Stimulated activated naive CD4-positive, alpha-beta T cell (primary cell): ENCODE measurements around the gene ULK1.
"Not testable (repeated sequence)": the region's sequence is repeated elsewhere in the genome, so short reads cannot be mapped to it uniquely, and the experiment has no call there.

Experiments used
- DNase-seq, 6 experiments: peaks; one replicate each; lab custom pipeline; 2025; lab: John Stamatoyannopoulos, UW

The ULK1 gene

GRCh38 chr12:131943389-131943788, 49.0 kb downstream of the ULK1 start:
- no peak for DNase-seq

GRCh38 chr12:131943876-131944275, 49.5 kb downstream of the ULK1 start:
- DNase-seq: no peak

GRCh38 chr12:131944601-131945251, 50.3 kb downstream of the ULK1 start:
- no peak for DNase-seq

GRCh38 chr12:131946757-131947156, 52.3 kb downstream of the ULK1 start:
- DNase-seq: no peak

DNA sequence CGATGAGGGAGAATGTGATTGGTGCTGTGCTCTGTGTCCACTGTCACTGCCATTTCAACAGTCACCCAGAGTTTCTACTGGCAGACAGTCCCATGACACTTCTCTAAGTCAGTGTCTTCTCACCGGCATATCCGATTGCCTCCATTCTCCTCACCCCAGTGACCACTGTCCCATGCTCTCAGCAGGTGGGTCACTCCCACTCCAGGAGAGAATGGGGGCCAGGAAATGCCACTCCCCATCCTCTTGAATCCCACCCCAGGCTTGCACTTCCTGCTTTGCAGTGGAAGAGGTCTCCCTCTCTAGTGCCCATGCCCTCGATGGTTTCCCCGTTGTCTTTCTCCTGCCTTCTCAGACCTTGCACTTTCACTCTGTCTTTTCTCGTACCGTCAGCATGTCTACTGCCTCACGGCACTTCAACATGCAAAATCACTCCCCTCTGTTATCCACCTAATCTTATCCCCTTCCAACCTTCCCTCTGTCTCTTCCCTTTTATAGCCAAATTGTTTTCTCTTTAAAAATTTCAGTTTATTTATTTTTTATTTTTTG, 53.1 kb downstream of the ULK1 start:
- peak in 1 of 6 experiments; percentile 3 for DNase-seq

- DNase-seq: peak in 1 of 6 experiments; percentile 31
These were observed 53.8 kb downstream of the ULK1 start for GRCh38 chr12:131948166-131948712.

GRCh38 chr12:131948713-131949430, 54.5 kb downstream of the ULK1 start:
- peak in 1 of 6 experiments; percentile 44 for DNase-seq

GRCh38 chr12:131949431-131950181, 55.2 kb downstream of the ULK1 start, which contains the start of gene EP400:
Gene EP400, plus strand, starts transcription at chr12:131949942. Its CDS starts 10,678 bp downstream, at chr12:131960620.
- DNase-seq: peak; percentile 79 to 92 (median 88)

- DNase-seq: peak in 4 of 6 experiments; percentile 27 to 52 (median 48)
These were observed 55.9 kb downstream of the ULK1 start for GRCh38 chr12:131950182-131950913.

GRCh38 chr12:131953810-131954209, 59.4 kb downstream of the ULK1 start:
- not testable (repeated sequence) for DNase-seq

DNA sequence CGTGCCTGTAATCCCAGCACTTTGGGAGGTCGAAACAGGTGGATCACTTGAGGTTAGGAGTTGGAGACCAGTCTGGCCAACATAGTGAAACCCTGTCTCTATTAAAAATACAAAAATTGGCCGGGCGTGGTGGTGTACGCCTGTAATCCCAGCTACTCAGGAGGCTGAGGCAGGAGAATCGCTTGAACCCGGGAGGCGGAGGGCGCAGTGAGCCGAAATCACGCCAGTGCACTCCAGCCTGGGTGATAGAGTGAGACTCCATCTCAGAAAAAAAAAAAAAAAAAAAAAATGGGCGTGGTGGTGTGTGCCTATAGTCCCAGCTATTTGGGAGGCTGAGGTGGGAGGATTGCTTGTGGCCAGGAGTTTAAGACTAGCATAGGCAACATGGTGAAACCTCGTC, 60.0 kb downstream of the ULK1 start:
- not testable (repeated sequence) for DNase-seq

DNA sequence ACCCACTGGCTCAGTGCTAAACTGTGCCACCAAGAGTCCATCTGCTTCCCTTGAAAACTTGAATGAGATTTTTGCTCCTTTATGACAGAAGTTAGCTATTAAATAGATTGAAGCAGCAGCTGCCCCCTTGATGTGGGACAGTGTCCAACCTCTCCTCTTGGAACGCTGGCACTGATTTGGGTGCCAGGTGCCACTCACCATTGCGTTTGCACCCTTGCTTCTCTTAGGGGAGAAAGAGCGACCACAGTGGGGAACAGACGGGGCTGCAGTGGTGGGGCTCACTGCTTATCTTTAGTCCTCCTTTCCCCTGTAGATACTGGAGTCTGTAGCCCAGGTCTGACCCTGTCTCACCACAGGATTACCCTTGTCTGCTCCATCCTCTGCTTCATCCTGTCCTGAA, 64.7 kb downstream of the ULK1 start:
- DNase-seq: no peak

GRCh38 chr12:131959641-131960589, 65.5 kb downstream of the ULK1 start:
- no peak for DNase-seq

GRCh38 chr12:131960590-131961325, 66.3 kb downstream of the ULK1 start:
- not testable (repeated sequence) for DNase-seq

DNA sequence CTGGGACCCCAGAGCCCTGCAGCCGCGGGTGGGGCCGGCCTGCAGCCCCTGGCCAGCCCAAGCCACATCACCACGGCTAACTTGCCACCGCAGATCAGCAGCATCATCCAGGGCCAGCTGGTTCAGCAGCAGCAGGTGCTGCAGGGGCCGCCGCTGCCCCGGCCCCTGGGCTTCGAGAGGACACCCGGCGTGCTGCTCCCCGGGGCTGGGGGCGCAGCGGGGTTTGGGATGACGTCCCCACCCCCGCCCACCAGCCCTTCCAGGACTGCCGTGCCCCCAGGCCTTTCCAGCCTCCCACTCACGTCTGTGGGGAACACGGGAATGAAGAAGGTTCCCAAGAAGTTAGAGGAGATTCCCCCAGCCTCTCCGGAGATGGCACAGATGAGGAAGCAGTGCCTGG, 66.9 kb downstream of the ULK1 start:
- not testable (repeated sequence) for DNase-seq

DNA sequence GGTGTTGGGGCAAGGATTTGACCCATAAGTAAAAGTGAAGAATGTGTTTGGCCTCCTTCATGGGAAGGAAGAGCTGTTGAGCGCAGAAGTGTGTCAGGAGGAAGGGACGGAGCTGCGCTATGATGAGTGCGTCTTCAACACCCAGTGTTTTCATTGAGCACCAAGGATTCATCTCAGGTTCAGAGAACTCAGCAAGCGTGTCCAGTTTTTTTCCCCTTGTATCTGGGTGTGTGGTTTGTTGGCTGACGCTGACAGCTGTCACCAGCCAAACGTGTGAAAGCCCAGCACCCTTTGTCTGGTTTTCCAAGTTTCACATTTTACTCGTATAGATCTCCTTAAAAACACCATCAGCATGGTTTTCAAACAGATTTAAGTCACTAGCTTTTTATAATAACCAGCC, 67.6 kb downstream of the ULK1 start:
- no peak for DNase-seq

- peak in 5 of 6 experiments; percentile 14 to 61 (median 56) for DNase-seq
These were observed 69.0 kb downstream of the ULK1 start for GRCh38 chr12:131963381-131963780.

- DNase-seq: no peak
These were observed 70.7 kb downstream of the ULK1 start for GRCh38 chr12:131965073-131965472.

- no peak for DNase-seq
These were observed 76.8 kb downstream of the ULK1 start for GRCh38 chr12:131971226-131971625.
